Fibroblast of villous mesenchyme (primary cell): ENCODE results near the gene PSG5. TPM values are rescaled to one million over a fixed set of nuclear protein-coding genes. Genes with fewer than 3 reads are reported as not detected.
"Not testable (repeated sequence)": the region's sequence is repeated elsewhere in the genome, so short reads cannot be mapped to it uniquely, and the experiment has no call there.

Experiments
- DNase-seq: peaks from one replicate; pipeline ENCODE4 v3.0.0-alpha.2; 2010; ENCODE audit warnings: low read depth
- H3K4me3 ChIP-seq: 2 replicates; pipeline ENCODE4 v1.5.1; 2011; ENCODE audit warnings: low read depth, mild to moderate bottlenecking, low read length
- CTCF ChIP-seq: IDR thresholded peaks from 2 replicates; pipeline ENCODE4 v1.5.1; 2012; ENCODE audit warnings: low read depth, mild to moderate bottlenecking, low read length; ENCODE audit not compliant: insufficient read depth
- total RNA-seq: library from RNA; depleted of rRNA; stranded (reverse); fragments of >200 nt; gene quantifications from 2 replicates; pipeline ENCODE4 v1.2.3, GENCODE V29; 2012

PSG5 gene
- total RNA-seq, 1 donor: 45.3 TPM

- not testable (repeated sequence) for H3K4me3 ChIP-seq
- DNase-seq: peak; percentile 3
Observed at GRCh38 chr19:43165906-43166305, 20.4 kb downstream of the PSG5 start.

GRCh38 chr19:43163135-43163534 is 23.2 kb downstream of the PSG5 start:
- not testable (repeated sequence) for DNase-seq

GRCh38 chr19:43162261-43162660 is 24.1 kb downstream of the PSG5 start:
- not testable (repeated sequence) for H3K4me3 ChIP-seq, DNase-seq

More at GRCh38 chr19:43163135-43163534, 23.2 kb downstream of the PSG5 start:
- not testable (repeated sequence) for H3K4me3 ChIP-seq

- peak; percentile 13 for DNase-seq
- no peak overlapping the region for H3K4me3 ChIP-seq
- TF ChIP-seq CTCF: no peak
Observed at GRCh38 chr19:43152214-43152613, 34.1 kb downstream of the PSG5 start.

GRCh38 chr19:43149788-43150187 is 36.5 kb downstream of the PSG5 start:
- DNase-seq: peak; percentile 2
- H3K4me3 ChIP-seq: not testable (repeated sequence)

- peak; percentile 81 for DNase-seq
- no peak for TF ChIP-seq CTCF
- H3K4me3 ChIP-seq: no peak overlapping the region
Observed at GRCh38 chr19:43148233-43148632, 38.1 kb downstream of the PSG5 start.

GRCh38 chr19:43141763-43142162 is 44.6 kb downstream of the PSG5 start:
- H3K4me3 ChIP-seq, DNase-seq: not testable (repeated sequence)

- no peak overlapping the region for H3K4me3 ChIP-seq
- no peak for DNase-seq
- no peak for TF ChIP-seq CTCF
Observed at GRCh38 chr19:43132696-43133095, 53.6 kb downstream of the PSG5 start.

GRCh38 chr19:43131281-43131842 is 55.0 kb downstream of the PSG5 start:
- not testable (repeated sequence) for H3K4me3 ChIP-seq

GRCh38 chr19:43129197-43129596 is 57.1 kb downstream of the PSG5 start:
- H3K4me3 ChIP-seq, DNase-seq: not testable (repeated sequence)

More at GRCh38 chr19:43131281-43131842, 55.0 kb downstream of the PSG5 start:
- not testable (repeated sequence) for DNase-seq

GRCh38 chr19:43127336-43127735 is 59.0 kb downstream of the PSG5 start:
- not testable (repeated sequence) for H3K4me3 ChIP-seq
- peak; percentile 47 for DNase-seq
